GM19193 (cell line): ENCODE data around the gene AZGP1.
A peak's percentile ranks its signal among the peaks of the same experiment; 100 is the strongest.

Experiments
- POLR2A ChIP-seq: IDR thresholded peaks from 4 replicates; pipeline ENCODE4 v1.6.1; 2011; ENCODE audit not compliant: insufficient read depth, insufficient read length; ENCODE audit errors: extremely low read depth

Gene AZGP1

DNA sequence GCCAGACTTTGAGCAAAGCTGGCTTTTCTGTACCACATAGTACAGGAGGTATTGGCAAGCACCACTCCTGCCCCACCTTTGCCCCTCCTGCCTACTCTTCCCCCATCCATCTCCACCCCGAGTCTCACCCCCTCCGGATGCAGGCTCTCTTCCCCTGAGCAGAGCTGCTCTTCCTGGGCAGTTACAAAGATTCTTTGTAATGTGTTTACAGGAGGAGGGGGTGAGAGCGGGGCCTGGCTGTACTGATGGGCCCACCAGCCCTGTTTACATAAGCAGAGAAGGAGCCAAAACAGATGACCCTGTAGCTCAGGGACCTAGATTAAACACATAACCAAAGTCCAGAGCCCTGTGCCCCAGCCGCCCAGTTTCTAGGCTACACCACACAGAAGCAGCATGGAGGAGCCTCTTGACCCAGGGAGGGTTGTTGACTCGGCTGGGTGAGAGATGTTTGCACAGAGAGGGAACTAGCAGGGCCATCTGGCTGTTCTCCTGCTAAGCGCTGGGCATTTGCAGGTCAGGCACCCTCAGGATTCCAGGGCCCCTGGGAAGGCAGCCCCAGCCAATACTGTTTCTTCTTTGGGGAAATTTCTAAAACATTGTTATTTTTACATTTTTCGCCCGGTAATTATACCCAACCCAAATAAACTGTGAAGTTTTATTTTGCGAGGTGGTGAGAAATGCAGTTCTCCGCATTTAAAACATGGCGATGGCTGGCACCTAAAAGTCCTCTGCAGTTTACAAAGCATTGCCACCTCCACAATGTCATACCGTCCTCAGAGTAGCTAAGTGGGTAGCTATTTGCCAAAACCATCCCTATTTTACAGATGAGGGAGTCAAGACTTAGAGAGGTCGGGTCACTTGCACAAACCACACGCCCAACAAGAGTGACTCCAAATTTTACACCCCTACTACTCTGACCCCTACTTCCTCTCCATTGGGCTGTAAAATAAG, 28.2 kb upstream of the AZGP1 start:
- TF ChIP-seq POLR2A: no peak

DNA sequence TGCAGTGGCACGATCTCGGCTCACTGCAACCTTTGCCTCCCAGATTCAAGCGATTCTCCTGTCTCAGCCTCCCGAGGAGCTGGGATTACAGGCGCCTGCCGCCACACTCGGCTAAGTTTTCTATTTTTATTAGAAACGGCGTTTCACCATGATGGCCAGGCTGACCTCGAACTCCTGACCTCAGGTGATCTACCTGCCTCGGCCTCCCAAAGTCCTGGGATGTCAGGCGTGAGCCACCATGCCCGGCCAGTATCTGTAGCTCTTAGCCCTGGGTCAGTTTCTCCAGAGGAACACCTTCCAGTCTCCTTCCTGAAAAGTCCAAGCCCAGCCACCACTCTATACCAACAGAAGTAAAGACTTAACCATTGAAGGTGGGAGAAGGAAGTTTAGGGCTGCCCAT, 24.4 kb upstream of the AZGP1 start:
- no peak for TF ChIP-seq POLR2A

DNA sequence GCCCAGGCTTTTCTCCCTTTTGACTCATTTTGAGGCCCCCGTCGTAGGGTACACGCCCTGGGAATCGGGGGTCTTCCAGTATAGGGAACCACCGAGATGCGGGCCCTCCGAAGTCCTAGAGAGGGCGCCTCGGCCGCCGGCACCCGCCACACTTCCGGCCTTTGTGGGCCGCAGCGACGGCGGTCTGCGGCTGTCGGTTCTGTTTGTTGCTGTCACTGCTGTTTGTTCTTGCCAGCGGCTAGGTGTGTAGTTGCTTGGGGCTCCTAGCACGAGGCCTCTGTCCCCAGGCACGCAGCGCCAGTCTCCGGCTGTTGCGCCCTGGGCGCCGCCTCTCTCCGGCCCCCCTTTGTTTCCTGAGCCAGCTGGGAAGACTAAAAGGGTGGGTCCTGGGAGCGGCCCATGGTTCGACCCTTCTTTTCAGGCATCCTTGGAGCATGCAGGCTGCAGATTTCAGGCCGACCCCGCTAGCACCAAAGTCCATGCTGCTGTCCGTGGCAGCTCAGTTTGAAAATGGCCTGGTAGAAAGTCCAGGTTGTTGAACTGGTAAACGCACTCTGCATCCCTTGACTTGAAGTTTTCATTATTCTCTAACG, 21.8 kb upstream of the AZGP1 start:
- TF ChIP-seq POLR2A: peak; percentile 68

- no peak for TF ChIP-seq POLR2A
Measured at GRCh38 chr7:99996755-99997544, 21.1 kb upstream of the AZGP1 start.

DNA sequence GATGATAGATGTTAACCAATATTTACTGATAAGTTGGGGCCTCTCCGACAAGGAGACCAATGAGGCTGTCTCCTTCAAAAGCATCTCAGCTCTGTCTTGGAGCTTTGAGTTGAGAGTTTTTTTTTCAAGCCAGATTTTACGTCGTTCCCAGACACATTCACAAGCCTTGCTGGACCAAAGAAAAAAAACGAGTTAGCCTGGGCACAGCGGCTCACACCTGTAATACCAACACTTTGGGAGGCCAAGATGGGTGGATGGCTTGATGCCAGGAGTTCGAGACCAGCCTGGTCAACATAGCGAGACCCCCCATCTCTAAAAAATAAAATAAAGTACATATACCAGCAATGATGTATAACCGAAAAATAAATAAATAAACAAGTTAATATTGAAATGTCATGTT, 19.0 kb upstream of the AZGP1 start:
- no peak for TF ChIP-seq POLR2A

DNA sequence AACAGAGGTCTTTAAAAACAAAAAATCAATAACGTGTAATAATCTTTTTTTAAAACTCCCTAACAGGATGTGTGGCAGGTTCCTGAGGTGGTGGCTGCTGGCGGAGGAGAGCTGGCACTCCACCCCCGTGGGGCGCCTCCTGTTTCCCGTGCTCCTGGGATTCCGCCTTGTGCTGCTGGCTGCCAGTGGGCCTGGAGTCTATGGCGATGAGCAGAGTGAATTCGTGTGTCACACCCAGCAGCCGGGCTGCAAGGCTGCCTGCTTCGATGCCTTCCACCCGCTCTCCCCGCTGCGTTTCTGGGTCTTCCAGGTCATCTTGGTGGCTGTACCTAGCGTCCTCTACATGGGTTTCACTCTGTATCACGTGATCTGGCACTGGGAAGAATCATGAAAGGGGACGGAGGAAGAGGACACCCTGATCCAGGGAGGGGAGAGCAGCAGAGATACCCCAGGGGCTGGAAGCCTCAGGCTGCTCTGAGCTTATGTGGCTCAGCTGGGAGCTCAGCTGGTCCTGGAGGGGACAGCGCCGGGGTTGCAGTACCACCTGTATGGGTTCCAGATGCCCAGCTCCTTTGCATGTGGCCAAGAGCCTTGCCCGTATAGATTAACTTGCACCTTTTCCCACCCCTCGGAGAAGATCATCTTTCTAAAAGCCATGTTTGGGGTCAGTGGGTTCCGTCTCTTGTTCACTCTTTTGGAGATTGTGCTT, 16.7 kb upstream of the AZGP1 start:
- no peak for TF ChIP-seq POLR2A

DNA sequence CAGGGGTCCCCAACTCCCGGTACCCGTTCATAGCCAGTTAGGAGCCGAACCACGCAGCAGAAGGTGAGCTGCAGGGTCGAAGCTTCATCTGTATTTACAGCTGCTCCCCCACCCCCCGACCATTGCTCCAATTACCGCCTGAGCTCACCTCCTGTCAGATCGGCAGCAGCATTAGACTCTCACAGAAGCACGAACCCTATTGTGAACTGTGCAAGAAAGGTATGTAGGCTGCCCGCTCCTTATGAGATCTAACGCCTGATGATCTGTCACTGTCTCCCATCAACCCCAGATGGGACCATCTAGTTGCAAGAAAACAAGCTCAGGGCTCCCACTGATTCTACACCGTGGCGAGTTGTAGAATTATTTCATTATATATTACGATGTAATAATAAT, 14.6 kb upstream of the AZGP1 start:
- no peak for TF ChIP-seq POLR2A

- TF ChIP-seq POLR2A: no peak
Measured at GRCh38 chr7:99987846-99988245, 12.0 kb upstream of the AZGP1 start.

DNA sequence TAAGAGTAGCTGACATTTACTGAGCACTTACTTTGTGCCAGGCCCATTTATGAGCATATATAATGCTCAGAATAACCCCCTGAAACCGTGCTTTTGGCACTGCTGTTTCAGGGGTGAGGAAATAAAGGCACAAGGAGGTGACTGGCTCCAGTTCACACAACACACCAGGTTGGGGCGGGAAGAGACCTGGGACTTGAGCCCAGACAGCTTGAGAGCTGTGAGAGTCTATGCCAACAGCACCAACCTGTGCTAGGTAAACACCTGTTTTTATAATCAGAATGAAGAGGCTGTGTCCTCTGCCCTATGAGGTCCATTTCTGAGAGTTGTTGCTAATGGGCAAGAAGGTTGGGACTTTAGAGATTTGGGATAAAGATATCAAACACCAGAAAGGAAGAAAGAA, 8.8 kb upstream of the AZGP1 start:
- TF ChIP-seq POLR2A: no peak

DNA sequence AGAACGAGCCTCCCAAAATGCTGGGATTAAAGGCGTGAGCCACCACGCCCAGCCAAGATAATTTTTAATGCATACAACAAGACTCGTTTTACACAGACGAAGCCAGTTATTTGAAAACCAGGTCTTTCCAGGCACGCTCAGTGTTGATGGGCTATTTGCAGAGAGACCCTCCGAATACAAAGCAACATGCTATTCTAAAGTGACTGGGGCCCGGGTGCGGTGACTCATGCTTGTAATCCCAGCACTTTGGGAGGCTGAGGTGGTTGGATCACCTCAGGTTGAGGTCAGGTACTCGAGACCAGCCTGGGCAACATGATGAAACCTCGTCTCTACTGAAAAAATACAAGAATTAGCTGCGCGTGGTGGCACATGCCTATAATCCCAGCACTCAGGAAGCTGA, 795 bp upstream of the AZGP1 start:
- no peak for TF ChIP-seq POLR2A

DNA sequence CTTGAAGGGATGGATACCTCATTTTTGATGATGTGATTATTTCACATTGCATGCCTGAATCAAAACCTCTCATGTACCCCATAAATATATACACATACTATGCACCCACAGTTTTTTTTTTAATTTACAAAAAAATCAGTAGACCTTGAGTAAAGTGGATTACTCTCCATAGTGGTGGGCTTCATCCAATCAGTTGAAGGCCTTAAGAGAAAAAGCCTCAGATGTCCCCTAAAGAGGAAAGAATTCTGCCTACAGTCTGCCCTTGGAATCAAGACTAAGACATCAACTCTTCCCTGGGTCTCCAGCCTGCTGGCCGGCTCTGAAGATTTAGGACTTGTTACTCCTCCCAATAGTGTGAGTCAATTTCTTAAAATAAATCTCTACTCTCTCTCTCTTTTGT, 1.1 kb downstream of the AZGP1 start:
- TF ChIP-seq POLR2A: no peak

DNA sequence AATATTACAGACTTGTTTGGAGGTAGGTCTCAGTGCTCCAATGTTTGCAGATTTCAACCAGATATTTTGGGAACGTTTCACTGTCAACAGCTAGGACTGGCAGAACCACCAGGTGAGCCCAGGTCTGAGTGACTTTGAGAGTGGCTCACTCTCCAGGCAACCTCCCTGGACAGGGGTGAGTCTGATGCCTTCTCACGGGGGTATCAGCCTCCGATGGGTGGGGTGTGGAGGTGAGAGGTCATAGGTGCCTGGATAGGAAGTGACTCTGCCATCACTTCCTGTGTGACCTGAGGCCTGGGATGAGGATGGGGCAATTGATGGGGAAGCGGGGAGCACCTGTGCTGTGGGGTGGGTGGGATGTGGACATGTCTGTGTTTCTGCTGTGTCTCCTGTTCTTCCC, 4.6 kb downstream of the AZGP1 start:
- TF ChIP-seq POLR2A: no peak

DNA sequence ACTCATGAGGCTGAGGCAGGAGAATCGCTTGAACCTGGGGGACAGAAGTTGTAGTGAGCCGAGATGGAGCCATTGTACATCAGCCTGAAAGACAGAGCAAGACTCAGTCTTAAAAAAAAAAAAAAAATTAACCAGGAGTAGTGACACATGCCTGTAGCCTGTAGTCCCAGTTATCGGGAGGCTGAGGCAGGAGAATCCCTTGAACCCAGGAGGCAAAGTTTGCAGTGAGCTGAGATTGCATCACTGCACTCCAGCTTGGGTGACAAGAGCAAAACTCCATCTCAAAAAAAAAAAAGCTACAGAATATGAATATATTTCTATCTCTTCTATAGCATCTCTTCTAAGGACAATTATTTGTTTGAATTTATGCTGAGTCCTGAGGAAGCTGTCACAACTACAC, 6.5 kb downstream of the AZGP1 start:
- no peak for TF ChIP-seq POLR2A

DNA sequence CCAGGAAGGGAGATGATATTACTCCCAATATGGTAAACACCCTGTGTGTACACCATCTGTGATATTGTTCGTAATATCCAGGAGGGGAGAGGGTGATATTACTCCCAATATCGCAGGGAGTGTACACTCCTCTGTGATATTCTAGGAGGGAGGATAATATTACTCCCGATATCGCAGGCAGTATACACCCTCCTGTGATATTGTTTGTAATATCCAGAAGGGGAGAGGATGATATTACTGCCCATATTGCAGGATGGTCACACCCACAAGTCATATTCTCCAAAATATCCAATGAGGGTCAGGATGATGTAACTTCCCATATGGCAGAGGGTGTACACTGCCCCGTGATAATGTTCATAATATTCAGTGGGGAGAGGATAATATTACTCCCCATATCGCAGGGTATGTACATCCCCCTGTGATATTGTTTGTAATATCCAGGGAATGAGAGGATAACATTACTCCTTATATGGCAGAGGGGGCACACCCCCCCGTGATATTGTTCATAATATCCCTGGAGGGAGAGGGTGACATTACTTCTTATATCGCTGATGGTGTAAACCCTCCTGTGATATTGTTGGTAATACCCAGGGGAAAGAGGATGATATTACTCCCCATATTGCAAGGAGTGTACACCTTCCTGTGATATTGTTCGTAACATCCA, 17.1 kb downstream of the AZGP1 start:
- no peak for TF ChIP-seq POLR2A
